GM12873 (cell line): Measurements from ENCODE around the gene BCL2.

ENCODE experiments used
- TF ChIP-seq, protein P1 (sequence below): IDR thresholded peaks from 2 replicates; pipeline ENCODE4 v1.5.1; 2012; ENCODE audit warnings: low read depth, mild to moderate bottlenecking, moderate library complexity, low read length, control low read depth; ENCODE audit not compliant: insufficient read depth; ENCODE audit errors: missing control alignments

The BCL2 gene

DNA sequence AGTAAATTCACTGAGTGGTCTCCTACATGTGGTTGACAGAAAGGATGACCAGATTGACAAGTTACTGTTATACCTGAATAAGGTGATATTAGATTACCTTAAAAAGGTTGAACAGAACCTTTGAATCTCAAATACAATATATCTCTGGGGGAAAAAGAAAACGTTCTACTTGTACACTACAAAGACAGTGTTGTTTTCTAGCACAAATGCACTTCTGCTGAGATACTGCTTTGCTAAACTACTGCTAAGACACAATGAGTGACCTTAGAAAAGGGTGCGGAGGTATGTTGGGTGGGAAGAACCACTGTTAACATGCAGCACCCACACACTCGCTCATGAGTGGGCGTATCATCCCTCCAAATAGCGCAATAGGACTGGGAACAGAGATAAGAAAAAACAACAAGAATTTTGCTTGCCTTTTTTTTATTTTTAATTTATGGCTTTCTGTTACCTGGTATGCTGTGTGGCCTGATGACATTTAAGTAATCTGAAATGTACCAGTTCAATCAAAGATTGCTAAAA, 6.1 kb downstream of the BCL2 start:
- TF ChIP-seq, protein P1, sequence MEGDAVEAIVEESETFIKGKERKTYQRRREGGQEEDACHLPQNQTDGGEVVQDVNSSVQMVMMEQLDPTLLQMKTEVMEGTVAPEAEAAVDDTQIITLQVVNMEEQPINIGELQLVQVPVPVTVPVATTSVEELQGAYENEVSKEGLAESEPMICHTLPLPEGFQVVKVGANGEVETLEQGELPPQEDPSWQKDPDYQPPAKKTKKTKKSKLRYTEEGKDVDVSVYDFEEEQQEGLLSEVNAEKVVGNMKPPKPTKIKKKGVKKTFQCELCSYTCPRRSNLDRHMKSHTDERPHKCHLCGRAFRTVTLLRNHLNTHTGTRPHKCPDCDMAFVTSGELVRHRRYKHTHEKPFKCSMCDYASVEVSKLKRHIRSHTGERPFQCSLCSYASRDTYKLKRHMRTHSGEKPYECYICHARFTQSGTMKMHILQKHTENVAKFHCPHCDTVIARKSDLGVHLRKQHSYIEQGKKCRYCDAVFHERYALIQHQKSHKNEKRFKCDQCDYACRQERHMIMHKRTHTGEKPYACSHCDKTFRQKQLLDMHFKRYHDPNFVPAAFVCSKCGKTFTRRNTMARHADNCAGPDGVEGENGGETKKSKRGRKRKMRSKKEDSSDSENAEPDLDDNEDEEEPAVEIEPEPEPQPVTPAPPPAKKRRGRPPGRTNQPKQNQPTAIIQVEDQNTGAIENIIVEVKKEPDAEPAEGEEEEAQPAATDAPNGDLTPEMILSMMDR: no peak

DNA sequence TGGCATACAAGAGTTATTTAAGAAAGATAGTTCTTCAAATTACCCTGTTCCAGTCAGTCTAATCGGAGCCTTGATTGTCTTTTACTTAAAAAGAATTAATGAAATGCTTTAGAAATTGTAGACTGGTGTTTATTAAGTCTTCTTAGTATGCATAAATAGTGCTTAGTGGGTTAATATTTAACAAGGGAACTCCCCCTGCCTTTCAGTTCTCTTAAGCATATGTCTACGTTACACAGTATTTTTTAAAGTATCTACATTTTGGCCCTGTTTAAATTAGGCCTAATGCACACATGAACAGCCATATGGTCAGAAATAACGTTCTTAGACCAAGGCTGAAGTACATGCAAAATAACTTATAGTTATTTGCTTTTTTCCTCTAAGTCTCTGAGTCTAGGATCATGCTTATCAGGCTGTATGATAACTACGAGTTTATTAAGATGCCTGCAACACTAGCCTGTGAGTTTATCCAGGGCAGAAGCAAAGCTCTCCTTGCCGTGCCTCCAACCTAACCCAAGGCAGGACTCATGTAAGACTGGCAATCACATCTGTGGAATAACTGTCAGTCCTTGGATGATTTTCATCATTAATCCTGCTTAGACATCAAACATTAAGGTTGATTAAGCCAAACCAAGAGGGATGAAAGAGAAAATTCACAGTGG, 6.7 kb downstream of the BCL2 start:
- TF ChIP-seq, protein P1: no peak

DNA sequence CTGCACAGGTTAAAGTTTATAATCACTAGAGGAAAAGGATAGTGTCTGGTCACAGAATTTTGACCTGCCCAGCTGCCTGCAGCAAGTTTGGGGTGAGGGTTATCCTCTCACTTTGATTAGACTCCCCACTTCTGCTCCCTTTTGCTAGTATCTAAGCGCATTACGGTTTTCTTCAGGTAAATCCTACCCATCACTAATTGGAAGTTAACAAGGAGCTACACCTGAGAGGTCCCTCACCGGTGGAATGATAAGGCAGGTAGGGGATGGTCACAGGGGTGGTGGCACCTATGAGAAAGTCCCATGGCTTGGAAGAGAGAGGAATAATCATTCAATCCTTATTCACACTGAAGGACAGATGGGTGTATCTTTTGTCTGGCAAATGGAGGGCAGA, 7.6 kb downstream of the BCL2 start:
- TF ChIP-seq, protein P1: no peak

DNA sequence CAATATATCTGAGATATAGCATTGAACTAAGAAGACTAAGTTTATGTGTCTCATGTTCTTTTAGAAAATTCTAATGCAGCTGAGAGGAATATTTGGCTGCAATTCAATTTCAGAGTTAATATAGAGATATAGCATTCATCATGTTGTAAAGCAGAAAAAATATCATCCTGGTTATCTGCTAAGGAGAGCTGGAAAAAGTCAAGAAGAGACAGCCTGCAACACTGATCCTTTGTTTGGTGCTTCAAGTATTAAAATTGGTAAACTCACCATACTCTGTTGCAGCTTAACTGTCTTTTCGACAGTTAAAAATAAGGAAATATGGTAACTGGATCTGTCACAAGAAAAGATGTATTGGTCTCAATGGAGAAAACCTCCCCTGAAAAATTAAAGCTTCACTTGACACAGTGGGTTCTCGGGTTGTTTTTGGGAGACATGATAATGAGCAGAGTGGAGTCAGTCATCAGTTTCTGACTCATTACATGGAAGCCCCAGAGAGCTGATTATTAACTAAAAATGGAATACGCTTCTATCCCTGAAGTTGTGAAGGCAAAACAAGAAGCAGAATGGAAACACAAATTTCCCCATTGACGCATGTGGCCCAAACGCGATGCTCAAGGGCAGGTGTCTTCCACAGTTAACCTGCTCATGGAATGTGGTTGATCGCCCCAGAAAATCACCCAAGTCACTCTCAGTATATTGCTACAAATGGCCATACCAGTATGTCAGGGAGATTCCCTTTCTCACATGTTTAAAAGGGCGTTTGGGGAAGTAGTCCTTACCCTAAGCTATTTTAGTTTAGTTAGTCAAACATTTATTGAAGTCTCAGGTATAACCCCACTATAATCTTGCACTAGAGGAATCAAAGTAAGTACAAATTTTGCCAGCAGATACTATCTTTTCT, 8.2 kb downstream of the BCL2 start:
- TF ChIP-seq, protein P1: no peak

DNA sequence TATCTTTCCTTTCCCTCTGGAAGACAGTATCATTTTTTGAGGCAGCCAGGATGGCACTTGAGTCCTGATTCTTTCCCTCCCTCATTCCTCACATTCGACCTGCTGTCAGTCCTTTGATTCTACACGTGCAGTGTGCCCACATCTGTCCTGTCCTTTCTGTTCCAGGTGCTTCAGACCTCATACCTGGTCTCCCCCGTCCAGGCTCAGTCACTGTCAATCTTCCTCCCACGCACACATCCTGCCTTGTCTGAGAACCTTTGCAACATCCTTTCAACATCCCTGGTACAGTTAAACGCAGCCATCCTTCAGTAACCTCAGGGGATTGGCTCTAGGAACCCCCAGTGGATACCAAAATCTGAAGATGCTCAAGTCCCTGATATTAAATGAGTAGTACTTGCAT, 10.1 kb downstream of the BCL2 start:
- TF ChIP-seq, protein P1: no peak

DNA sequence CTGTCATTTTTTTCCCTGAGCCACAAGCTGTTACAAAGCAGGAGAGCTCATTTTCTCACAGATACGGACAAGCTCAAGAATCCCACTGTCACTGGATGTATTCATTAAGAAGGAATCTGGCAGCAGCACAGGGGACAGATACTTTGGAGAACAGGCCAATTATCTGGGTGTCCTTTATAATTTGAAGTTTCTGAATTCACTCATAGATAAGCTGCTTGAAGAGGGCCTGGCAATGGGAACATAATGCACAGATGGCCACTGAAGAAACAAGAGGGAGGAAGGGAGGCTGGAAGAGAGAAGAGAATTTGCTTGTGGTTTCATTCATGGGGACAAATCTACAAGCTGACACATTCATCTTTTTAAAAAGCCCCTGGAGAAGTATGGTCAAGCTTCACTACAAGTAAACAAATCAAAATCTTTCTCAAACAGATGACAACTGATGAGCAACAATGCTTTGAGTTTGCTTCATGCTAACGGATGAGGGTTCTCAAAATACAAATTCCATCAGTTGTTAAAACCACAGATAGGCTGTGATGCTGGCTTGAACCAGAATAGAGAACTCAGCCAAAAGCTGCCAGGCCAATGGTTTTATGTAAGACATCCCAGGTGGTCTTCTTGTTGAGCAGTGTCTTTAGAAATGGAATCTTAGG, 11.9 kb downstream of the BCL2 start:
- TF ChIP-seq, protein P1: no peak

DNA sequence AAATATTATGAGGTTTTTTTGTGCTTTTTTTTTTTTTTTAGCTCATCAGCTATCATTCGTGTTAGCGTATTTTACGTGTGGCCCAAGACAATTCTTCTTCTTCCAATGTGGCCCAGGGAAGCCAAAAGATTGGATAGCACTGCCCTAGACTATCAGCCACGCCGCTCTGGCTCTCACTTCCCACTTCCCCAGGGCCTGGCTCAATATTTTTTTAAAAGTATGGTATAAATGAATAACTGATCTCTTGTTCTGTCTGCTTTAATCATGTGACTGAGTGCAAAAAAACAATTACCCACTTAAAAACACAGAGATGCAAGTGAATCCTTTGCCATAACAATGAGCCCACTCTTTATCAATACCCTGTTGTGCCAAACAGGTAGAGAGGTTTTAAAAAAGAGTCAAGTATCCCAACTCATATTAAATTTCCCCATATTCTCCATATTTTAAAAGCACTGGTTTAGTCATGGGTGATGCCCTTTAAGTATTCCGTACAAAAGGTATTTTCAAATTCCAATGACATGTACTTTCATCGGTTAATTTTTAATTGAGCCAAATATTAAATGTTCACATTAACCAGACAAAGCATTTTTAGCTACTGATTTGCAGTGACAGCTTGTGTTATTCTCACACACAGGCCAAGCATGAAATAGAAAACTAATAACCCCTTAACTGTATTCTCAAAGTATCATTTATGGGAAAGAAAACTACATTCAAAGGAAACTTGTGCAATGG, 12.6 kb downstream of the BCL2 start:
- TF ChIP-seq, protein P1: no peak
